GM12874 (cell line): ENCODE measurements around the gene ZNF112.

Source experiments
- CTCF ChIP-seq: IDR thresholded peaks from 2 replicates; pipeline ENCODE4 v1.5.1; 2011; ENCODE audit warnings: low read depth, mild to moderate bottlenecking, control low read depth, low read length, moderate library complexity; ENCODE audit not compliant: insufficient read depth

Gene ZNF112

GRCh38 chr19:44356383-44357111 is at the start of gene ZNF112:
ZNF112 (minus strand) TSS chr19:44356680; CDS start chr19:44340539, 16,141 bp downstream.
- no peak for TF ChIP-seq CTCF

- TF ChIP-seq CTCF: no peak
Observed at GRCh38 chr19:44401139-44402115, 44.9 kb upstream of the ZNF112 start, which contains the start of gene ZNF285. ZNF285 (minus strand) TSS chr19:44401608; CDS start chr19:44397213, 4,395 bp downstream.

GRCh38 chr19:44374789-44375188 is 18.3 kb upstream of the ZNF112 start:
- TF ChIP-seq CTCF: no peak

- no peak for TF ChIP-seq CTCF
Observed at GRCh38 chr19:44371815-44372480, 15.5 kb upstream of the ZNF112 start.

- TF ChIP-seq CTCF: no peak
Observed at GRCh38 chr19:44367024-44367423, 10.5 kb upstream of the ZNF112 start.

GRCh38 chr19:44346556-44346955 is 9.9 kb downstream of the ZNF112 start:
- no peak for TF ChIP-seq CTCF

GRCh38 chr19:44345959-44346358 is 10.5 kb downstream of the ZNF112 start:
- TF ChIP-seq CTCF: no peak
